Lung (tissue), 12 donors: ENCODE results near the gene GARIN5A. TPM values are rescaled to one million over a fixed set of nuclear protein-coding genes. Genes with fewer than 3 reads are reported as not detected.
A peak's percentile ranks its signal among the peaks of the same experiment; 100 is the strongest.

Experiments
- ATAC-seq: fragments of 200-7000 bp; cut with Tn5 transposase; one replicate; pipeline ENCODE4 v1.9.1; 2020; ENCODE audit warnings: moderate number of reproducible peaks; ENCODE audit not compliant: insufficient read depth, low FRiP score
- DNase-seq, 3 donors: peaks; one replicate each; pipeline ENCODE4 v3.0.0-alpha.2; 2013 to 2017
- H3K27ac ChIP-seq, 2 donors: one replicate each; pipeline ENCODE4 v1.5.1; 2013; ENCODE audit warnings: mild to moderate bottlenecking in 2 of 2, moderate library complexity in 2 of 2, control low read depth in 1 of 2, inconsistent platforms in 1 of 2, low read depth in 1 of 2, low read length in 1 of 2
- H3K27me3 ChIP-seq, 3 donors: one replicate each; pipeline ENCODE4 v1.5.1; 2013; ENCODE audit warnings: low read length in 2 of 3; ENCODE audit not compliant: control insufficient read depth in 3 of 3, insufficient read depth in 3 of 3
- H3K36me3 ChIP-seq, 4 donors: one replicate each; pipeline ENCODE4 v1.5.1; 2013; ENCODE audit warnings: low read length in 4 of 4, mild to moderate bottlenecking in 1 of 4, moderate library complexity in 1 of 4; ENCODE audit not compliant: control insufficient read depth in 4 of 4, insufficient read depth in 4 of 4
- H3K4me1 ChIP-seq, 5 donors: one replicate each; pipeline ENCODE4 v1.5.1; 2013; ENCODE audit warnings: low read length in 5 of 5, mild to moderate bottlenecking in 2 of 5, moderate library complexity in 1 of 5; ENCODE audit not compliant: control insufficient read depth in 5 of 5, insufficient read depth in 5 of 5
- H3K4me3 ChIP-seq: one replicate; pipeline ENCODE4 v1.5.1; 2013; ENCODE audit warnings: mild to moderate bottlenecking, control low read depth, moderate library complexity
- H3K9ac ChIP-seq, 2 donors: one replicate each; pipeline ENCODE4 v1.5.1; 2013; ENCODE audit warnings: low read length in 2 of 2, control low read depth in 1 of 2; ENCODE audit not compliant: insufficient read depth in 1 of 2
- H3K9me3 ChIP-seq, 4 donors: one replicate each; pipeline ENCODE4 v1.5.1; 2013; ENCODE audit warnings: low read length in 3 of 4, mild to moderate bottlenecking in 1 of 4, moderate library complexity in 1 of 4; ENCODE audit not compliant: control insufficient read depth in 4 of 4, insufficient read depth in 3 of 4
- CTCF ChIP-seq: IDR thresholded peaks from 2 replicates; pipeline ENCODE4 v1.5.1; 2012; ENCODE audit warnings: mild to moderate bottlenecking; ENCODE audit errors: control extremely low read depth, extremely low read depth
- WGBS, 2 donors: extraction: QIAGEN DNeasy Blood & Tissue Kit; methylation state at CpG; one replicate each; pipeline ENCODE4 v1.1.7; 2013; 5-methylcytosine and 5-hydroxymethylcytosine counted together
- polyA plus RNA-seq, 2 donors: library from polyadenylated mRNA; stranded (reverse); fragments of 200-250 nt; gene quantifications; one replicate each; pipeline ENCODE4 v1.2.1, GENCODE V29; 2013
- total RNA-seq, 2 donors: library from RNA; depleted of rRNA in 1 of 2; stranded (reverse); fragments of >200 nt in 1 of 2; gene quantifications; one replicate each; pipeline ENCODE4 v1.2.1, GENCODE V29; 2014 to 2021
- donor health status: control.
- donor health status: control.
- donor health status: Bipolar disorder and iron deficiency.
- donor health status: healthy.
- donor health status: DM: yes; HTN: yes; CAD: no.

GARIN5A gene
- total and polyA plus RNA-seq, 4 donors, result 1.7 to 5.0 (median 2.4) TPM

GRCh38 chr19:50498219-50499056 lies 21.8 kb upstream of the GARIN5A start:
- TF ChIP-seq CTCF, result no peak
- no peak for ATAC-seq
- Histone ChIP-seq H3K36me3 (no peaks in the 10 kb centered on the region), H3K4me3 (no peak overlapping the region), H3K27me3 (peaks cover 0 to 17% (median 14%) of the 10 kb centered on the region in 3 donors), H3K27ac (peak overlapping the region in 1 of 2 donors; percentile 97), H3K9ac (no peak overlapping the region), H3K9me3 (no peaks in the 10 kb centered on the region), H3K4me1 (no peaks in the 10 kb centered on the region)
- no peak for DNase-seq
- 84 to 87% methylated on average over 11 of the region's 11 CpGs for WGBS, 2 donors

GRCh38 chr19:50497022-50497405 lies 20.4 kb upstream of the GARIN5A start:
- Histone ChIP-seq H3K9me3 (no peaks in the 10 kb centered on the region), H3K4me3 (no peak overlapping the region), H3K9ac (no peak overlapping the region), H3K36me3 (no peaks in the 10 kb centered on the region), H3K27ac (no peak overlapping the region), H3K4me1 (peaks cover 0 to 5% (median 0%) of the 10 kb centered on the region in 5 donors), H3K27me3 (peaks cover 0 to 26% (median 17%) of the 10 kb centered on the region in 3 donors)
- DNase-seq (no peak), ATAC-seq (no peak)
- 81 to 83% methylated on average over 8 of the region's 8 CpGs for WGBS, 2 donors
- TF ChIP-seq CTCF, result no peak

DNA sequence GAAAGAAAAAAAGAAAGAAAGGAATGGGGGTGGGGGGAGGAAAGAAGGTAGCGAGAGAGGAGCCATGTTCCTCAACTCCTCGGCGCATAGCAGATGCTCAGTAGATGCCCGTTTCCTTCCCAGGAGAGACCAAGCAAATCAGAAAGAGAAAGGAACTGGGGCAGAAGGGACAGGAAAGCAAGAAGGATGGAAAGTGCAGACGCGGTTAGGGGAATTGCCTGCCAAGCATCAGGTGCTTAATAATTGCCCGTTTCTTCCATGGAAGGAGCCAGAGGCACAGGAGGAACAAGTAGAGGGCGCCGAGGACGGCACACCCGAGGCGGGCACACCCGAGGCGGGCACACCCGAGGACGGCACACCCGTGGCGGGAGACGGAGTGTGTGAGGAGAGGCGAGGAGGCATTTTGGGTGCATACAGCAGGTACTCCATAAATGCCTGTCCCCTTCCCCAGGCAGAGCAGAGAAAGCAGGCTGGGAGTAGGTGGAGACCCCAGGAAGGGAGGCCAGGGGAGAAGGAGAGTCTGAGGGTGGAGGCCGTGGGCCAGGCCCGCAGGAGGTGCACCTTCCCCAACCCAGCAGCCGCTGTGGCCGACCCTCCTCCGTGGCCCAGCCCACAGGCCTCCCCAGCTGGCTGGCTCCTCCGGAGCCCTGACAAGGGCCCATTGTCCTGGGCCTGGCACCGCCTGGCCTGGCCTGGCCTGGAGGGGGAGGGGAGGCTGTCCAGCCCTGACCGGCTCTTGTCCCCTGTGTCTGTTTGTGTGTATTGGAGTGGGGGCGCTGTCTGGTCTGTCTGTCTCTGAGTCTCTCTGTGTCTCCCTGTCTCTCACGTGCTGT lies 19.8 kb upstream of the GARIN5A start:
- Histone ChIP-seq H3K9me3 (no peaks in the 10 kb centered on the region), H3K36me3 (no peaks in the 10 kb centered on the region), H3K4me3 (no peak overlapping the region), H3K4me1 (peaks cover 0 to 11% (median 0%) of the 10 kb centered on the region in 5 donors), H3K9ac (no peak overlapping the region), H3K27ac (peak overlapping the region in 1 of 2 donors; percentile 21), H3K27me3 (peaks cover 0 to 31% (median 23%) of the 10 kb centered on the region in 3 donors)
- no peak for ATAC-seq
- TF ChIP-seq CTCF, result no peak
- WGBS, 2 donors, result 77% methylated on average over 25 to 30 of the region's 30 CpGs
- DNase-seq, result peak in 1 of 3 donors; percentile 41
